Left renal pelvis (tissue), 4 donors: Measurements from ENCODE around the gene SPACA4. TPM values are rescaled to one million over a fixed set of nuclear protein-coding genes. Genes with fewer than 3 reads are reported as not detected.

Experiments
- DNase-seq, 4 donors: peaks; one replicate each; pipeline ENCODE4 v3.0.0-alpha.2; 2013; ENCODE audit warnings: low read depth in 4 of 4, low spot score in 3 of 4
- polyA plus RNA-seq, 4 donors: library from polyadenylated mRNA; unstranded; fragments of 120-200 nt; gene quantifications; one replicate each; pipeline ENCODE4 v1.2.1, GENCODE V29; 2013; ENCODE audit not compliant: insufficient read length in 4 of 4

Gene SPACA4
- polyA plus RNA-seq, 4 donors: 0.15 TPM; not detected in 3

- peak in 1 of 4 donors; percentile 83 for DNase-seq
Observed at GRCh38 chr19:48646001-48646721, 39.6 kb downstream of the SPACA4 start, which contains the start of gene CA11. CA11 (minus strand) TSS chr19:48646187; CDS start chr19:48645632, 555 bp downstream.

DNA sequence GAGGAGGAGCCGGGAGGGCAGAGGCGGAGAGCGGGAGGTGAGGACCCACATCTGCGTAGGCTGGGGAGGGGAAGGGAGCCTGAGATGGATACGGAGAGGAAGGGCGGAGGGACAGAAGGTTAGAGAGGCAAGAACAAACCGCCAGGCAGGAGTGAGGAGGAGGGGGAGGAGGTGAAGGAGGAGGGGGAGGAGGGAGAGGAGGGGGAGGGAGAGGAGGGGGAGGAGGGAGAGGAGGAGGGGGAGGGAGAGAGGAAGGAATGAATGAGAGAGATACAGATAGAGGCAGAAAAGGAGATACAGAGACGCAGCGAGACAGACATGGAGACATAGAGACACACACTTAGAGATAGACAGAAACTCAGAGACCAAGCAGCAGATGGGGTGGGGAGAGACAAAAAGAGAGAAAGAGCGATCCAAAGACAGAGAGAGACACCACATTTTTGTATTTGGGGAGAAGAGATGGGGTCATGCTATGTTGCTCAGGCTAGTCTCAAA is 40.2 kb downstream of the SPACA4 start:
- no peak for DNase-seq

DNA sequence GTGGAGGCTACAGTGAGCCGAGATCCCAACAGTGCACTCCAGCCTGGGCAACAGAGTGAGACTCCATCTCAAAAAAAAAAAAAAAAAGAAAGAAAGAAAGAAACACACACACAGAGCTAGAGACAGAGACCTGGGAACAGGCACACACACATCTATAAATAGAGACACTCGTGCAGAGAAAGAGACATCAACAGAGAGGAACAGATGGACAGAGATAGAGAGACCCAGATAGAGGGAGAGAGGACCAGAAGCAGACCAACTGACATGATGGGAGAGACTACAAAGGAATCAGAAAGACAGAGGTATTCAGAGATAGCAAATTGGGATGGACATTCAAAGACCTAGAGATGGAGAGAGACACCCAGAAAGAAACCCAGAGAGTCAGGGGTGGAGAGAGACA is 41.6 kb downstream of the SPACA4 start:
- no peak for DNase-seq

GRCh38 chr19:48650974-48651682 is 44.6 kb downstream of the SPACA4 start:
- DNase-seq: no peak

GRCh38 chr19:48651683-48652048 is 45.1 kb downstream of the SPACA4 start:
- no peak for DNase-seq

DNA sequence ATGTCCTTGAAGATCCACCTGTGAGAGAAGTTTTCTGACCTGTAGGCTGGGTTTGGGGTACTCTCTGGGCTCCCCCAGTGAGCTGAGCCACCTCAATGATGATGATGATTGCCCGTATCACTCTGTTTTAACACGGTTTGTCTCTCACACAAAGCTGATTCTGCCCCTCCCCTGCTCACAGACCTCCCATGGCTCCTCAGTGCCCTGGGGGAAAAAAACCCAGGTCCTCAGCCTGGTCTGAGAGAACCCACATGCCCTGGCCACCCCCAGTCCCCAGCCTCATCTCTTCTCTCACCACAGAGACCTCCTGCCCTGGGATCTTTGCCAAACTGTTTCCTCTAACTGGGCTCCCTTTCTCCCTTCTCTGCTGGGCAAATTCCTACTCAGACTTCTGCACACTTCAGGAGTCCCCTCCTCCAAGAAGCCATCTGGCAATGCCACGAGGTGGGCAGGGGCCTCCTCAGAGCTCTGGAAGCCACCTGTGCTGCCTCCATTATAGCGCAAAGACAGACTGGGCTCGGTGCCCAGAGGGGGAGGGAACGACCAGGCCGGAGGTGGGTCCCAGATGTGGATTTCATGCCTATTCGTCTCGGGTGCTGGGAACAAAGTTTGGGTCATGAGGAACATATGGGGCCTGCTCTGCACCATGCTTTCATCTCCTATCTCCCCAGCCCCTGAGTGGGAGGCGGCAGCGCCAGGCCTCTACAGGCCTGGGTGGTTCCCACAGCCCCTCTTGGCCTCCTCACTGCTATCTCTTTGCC is 47.9 kb downstream of the SPACA4 start:
- DNase-seq: no peak

GRCh38 chr19:48656840-48657474 is 50.4 kb downstream of the SPACA4 start:
- DNase-seq: no peak

Other genes starting within 250 kb of the SPACA4 start
- 10 to 100 TPM in 3 of 4 donors, 1 to 10 TPM in 1; 4.0 to 14.2 (median 11.8) TPM for gene TMEM143, start 242.8 kb upstream of the SPACA4 start, polyA plus RNA-seq
- under 1 TPM; 0.14 to 0.44 (median 0.33) TPM for gene SYNGR4, start 242.4 kb upstream of the SPACA4 start, polyA plus RNA-seq
- gene KDELR1, start 215.2 kb upstream of the SPACA4 start, polyA plus RNA-seq: 100 to 1,000 TPM; 203 to 255 (median 230) TPM
- 1 to 10 TPM in 1 of 4 donors, under 1 TPM in 3; 0.54 to 2.2 (median 0.67) TPM for gene GRIN2D, start 213.1 kb upstream of the SPACA4 start, polyA plus RNA-seq
- 10 to 100 TPM; 18.0 to 28.1 (median 24.7) TPM for gene GRWD1, start 160.8 kb upstream of the SPACA4 start, polyA plus RNA-seq
- 1 to 10 TPM in 1 of 4 donors, under 1 TPM in 3; 0.54 to 1.2 (median 0.85) TPM for gene KCNJ14, start 151.2 kb upstream of the SPACA4 start, polyA plus RNA-seq
- 100 to 1,000 TPM in 1 of 4 donors, 10 to 100 TPM in 3; 72.4 to 106 (median 78.0) TPM for gene CYTH2, start 137.4 kb upstream of the SPACA4 start, polyA plus RNA-seq
- gene LMTK3, start 94.9 kb upstream of the SPACA4 start, polyA plus RNA-seq: 1 to 10 TPM in 3 of 4 donors, under 1 TPM in 1; 0.41 to 5.3 (median 2.0) TPM
- gene SULT2B1, start 54.6 kb upstream of the SPACA4 start, polyA plus RNA-seq: under 1 TPM; 0.10 to 0.60 (median 0.39) TPM
- gene FAM83E, start 8.3 kb downstream of the SPACA4 start, polyA plus RNA-seq: 1 to 10 TPM in 2 of 4 donors, under 1 TPM in 1, not detected in 1; 0.79 to 3.4 (median 1.9) TPM
- 1,000 to 10,000 TPM; 1,033 to 1,349 (median 1,082) TPM for gene RPL18, start 12.4 kb downstream of the SPACA4 start, polyA plus RNA-seq
- 10 to 100 TPM in 3 of 4 donors, 1 to 10 TPM in 1; 8.4 to 34.8 (median 17.7) TPM for gene SPHK2, start 12.8 kb downstream of the SPACA4 start, polyA plus RNA-seq
- gene DBP, start 30.6 kb downstream of the SPACA4 start, polyA plus RNA-seq: 10 to 100 TPM in 3 of 4 donors, 1 to 10 TPM in 1; 9.8 to 17.3 (median 13.9) TPM
- 10 to 100 TPM; 18.2 to 58.7 (median 27.4) TPM for gene CA11, start 39.4 kb downstream of the SPACA4 start, polyA plus RNA-seq
- gene NTN5, start 66.3 kb downstream of the SPACA4 start, polyA plus RNA-seq: 1 to 10 TPM in 2 of 4 donors, under 1 TPM in 2; 0.83 to 1.9 (median 1.2) TPM
- gene FUT2, start 89.2 kb downstream of the SPACA4 start, polyA plus RNA-seq: 1 to 10 TPM; 1.3 to 4.5 (median 2.5) TPM
- 10 to 100 TPM in 1 of 4 donors, 1 to 10 TPM in 3; 4.5 to 13.3 (median 8.5) TPM for gene MAMSTR, start 113.0 kb downstream of the SPACA4 start, polyA plus RNA-seq
- 10 to 100 TPM; 11.5 to 17.3 (median 13.1) TPM for gene RASIP1, start 133.9 kb downstream of the SPACA4 start, polyA plus RNA-seq
- gene IZUMO1, start 140.2 kb downstream of the SPACA4 start, polyA plus RNA-seq: under 1 TPM; 0.08 to 0.53 (median 0.37) TPM
- 1 to 10 TPM in 3 of 4 donors, under 1 TPM in 1; 0.67 to 3.5 (median 3.2) TPM for gene FUT1, start 145.9 kb downstream of the SPACA4 start, polyA plus RNA-seq
- gene FGF21, start 148.8 kb downstream of the SPACA4 start, polyA plus RNA-seq: not detected
- 10 to 100 TPM; 19.5 to 58.6 (median 32.0) TPM for gene BCAT2, start 204.3 kb downstream of the SPACA4 start, polyA plus RNA-seq
- gene HSD17B14, start 229.7 kb downstream of the SPACA4 start, polyA plus RNA-seq: 10 to 100 TPM in 3 of 4 donors, 1 to 10 TPM in 1; 8.3 to 38.2 (median 26.3) TPM